Measurements from ENCODE around the gene ADIPOR2.
A peak's percentile ranks its signal among the peaks of the same experiment; 100 is the strongest.

Gene ADIPOR2

DNA sequence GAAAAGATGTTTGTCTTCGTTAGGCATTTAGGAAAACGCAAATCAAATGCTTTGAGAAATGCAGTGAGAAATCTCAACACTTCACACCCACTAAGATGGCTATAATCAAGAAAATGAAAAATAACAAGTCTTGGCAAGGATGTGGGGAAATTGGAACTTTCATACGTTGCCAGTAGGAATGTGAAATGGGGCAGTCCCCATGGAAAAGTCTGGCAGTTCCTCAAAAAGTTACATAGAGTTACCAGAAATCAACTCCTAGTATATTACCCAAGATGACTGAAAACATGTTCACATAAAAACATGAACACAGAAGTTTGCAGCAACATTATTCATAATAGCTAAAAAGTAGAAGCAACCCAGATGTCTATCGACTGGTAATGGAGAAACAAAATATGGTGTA lies 88.0 kb downstream of the ADIPOR2 start:
- no peak for DNase-seq

DNA sequence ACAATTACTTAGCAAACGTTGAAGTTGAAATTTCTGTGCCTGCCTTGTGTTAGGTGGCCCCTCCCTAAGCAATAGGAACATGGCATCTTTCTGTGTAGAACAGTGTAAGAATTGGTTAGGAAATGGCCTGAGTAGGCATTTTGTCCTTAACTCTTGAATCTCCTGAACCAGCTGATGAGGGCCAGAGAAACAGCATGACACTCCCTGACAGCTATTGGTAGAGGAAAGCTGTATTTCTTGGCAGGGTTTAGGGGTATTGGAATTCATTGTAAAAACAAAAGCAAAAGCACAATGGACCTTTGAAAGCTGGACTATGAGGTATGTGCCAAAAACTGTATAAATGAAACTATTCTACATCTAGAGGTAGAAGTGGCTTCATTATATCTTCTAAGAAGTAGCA lies 88.9 kb downstream of the ADIPOR2 start:
- DNase-seq, result no peak

DNA sequence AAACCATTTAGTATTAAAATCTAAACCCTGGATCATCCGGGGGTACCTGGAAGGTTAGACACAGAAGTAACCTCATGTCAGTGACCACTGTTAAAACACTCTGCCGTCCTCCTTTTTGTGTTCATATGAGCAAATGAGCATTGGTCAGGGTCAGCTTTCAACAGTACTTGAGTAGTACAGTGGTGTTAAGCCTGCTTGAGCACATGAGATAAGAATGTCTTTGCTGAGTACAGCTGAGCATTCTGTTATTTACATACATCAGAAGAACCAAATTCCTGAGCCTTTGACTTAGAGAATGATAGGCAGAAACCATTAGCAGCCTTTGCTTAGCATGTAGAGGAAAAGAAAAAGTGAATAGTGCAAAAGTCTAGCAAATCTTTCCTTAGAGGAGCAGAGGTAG lies 90.9 kb downstream of the ADIPOR2 start:
- no peak for DNase-seq

- no peak for DNase-seq
Measured at GRCh38 chr12:1782215-1782614, 91.3 kb downstream of the ADIPOR2 start.

DNA sequence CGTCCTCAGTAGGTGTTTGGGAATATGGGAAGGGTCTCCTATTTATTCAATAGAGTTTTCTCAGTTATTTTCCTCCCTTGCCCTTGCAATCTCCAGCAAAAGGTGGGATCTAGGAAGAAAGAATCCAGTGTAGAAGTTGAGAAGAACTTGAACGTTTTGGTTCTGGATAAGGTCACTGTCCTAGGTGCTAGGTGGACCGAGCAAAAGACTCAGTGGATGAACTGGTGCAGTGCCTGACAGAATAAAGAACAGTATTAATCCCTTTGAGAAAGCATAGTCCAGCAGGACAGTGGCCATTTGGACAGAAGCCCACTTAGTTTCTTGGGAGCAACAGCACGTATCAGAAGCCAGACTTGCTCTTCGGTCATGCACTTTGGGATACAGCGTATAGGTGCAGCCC lies 96.8 kb downstream of the ADIPOR2 start:
- no peak for DNase-seq

GRCh38 chr12:1790444-1790843 lies 99.6 kb downstream of the ADIPOR2 start:
- DNase-seq, result no peak

- peak; percentile 74 for DNase-seq
Measured at GRCh38 chr12:1791104-1791841, 100.4 kb downstream of the ADIPOR2 start.

- DNase-seq, result no peak
Measured at GRCh38 chr12:1792406-1792805, 101.5 kb downstream of the ADIPOR2 start.

DNA sequence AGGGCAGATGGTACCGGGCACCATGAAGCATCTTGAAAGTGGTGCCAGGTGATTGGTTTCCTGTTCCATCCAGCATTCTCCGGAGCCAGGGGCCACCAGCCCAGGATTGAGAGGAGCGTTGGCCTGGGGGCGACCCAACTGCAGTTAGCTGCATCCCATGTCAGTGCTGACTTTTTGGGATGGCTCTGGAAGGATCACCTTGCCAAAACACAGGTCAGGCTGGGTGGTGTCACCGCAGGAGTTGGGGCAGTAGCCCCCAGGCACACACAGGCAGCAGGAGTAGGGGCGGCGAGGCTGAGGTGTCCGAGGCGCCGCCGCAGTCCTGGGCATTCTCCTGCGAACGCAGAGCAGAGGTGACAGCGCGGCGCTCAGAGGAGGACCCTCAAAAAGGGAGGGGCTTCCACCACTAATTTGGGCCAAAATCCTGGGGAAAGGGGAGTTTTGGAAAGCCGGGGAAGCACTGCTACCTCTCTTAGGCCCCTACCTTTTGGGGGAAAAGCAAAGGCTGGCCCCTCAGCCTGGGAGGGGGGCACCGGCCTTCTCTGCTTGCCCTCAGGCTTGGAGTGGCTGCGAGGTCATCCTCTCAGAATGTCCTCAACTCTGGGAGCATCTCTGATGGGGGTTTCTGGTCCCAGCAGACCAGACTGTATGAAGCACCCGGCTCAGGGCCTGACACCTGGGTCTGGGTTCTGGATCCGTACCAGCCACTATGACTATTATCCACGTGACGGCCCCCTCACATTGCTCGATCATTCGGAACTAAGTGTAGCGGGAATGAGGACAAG lies 102.7 kb downstream of the ADIPOR2 start:
- DNase-seq, result no peak

DNA sequence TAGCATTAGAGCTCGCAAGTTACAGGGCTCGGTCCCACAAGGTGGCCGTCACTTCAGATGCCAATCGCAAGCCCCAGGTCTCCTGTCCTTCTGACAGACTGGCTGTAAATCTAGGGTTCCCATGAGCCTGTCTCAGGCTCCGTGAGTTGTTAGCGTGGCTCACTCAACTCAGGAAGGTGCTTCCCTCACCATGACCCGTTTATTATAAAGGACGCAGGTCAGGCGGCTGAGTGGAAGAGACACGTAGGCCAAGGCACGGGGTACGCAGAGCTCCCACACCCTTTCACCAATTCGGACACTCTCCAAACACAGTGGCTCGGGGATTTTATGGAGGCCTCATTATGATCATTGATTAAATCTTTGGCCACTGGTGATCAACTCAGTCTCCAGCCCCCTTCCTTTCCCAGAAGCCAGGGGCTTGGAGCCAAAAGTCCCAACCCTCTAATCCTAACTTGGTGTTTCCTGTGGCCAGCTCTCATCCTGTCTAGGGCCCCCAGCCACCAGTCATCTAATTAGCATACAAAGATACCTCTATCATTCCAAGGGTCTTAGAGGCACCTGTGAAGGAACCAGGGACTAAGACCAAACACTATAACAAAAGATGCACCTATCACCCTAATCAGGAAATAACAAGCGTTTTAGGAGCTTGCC lies 103.7 kb downstream of the ADIPOR2 start:
- DNase-seq, result no peak

- no peak for DNase-seq
Measured at GRCh38 chr12:1795221-1795784, 104.4 kb downstream of the ADIPOR2 start.

DNA sequence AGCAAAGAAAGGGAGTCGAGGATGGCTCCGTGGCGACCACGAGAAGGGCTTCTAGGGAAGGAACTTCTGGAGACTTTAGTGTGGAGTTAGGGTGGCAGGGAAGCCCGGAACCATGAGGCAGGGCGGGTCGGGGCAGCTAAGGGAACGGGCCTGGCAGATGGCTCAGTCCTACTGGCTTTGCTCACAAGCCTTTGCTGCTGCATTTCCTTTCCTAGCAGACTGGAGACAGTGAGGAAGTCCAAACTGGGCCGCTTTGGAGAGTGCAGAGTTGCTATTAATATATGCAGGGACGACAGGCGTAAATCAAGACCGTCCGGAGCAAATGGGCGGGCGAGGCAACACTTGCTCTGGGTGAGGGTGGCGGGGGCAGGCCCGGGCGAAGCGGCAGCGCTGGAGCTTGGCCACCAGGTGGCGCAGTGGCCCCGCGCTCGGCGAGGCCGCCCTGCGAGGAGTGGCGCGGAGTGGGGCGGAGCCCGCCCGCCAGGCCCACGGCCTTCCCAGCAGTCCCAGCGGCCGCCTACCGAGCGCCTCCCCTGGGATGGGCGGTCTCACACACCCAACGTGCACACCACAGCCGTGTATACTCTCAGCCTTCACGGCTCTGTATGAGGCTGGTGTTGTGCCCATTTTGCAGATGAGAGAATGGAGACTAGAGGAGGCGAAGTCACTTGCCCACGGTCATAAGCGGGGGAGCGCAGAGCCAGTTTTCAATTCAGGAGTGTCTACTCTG lies 105.1 kb downstream of the ADIPOR2 start:
- DNase-seq, result peak; percentile 76

DNA sequence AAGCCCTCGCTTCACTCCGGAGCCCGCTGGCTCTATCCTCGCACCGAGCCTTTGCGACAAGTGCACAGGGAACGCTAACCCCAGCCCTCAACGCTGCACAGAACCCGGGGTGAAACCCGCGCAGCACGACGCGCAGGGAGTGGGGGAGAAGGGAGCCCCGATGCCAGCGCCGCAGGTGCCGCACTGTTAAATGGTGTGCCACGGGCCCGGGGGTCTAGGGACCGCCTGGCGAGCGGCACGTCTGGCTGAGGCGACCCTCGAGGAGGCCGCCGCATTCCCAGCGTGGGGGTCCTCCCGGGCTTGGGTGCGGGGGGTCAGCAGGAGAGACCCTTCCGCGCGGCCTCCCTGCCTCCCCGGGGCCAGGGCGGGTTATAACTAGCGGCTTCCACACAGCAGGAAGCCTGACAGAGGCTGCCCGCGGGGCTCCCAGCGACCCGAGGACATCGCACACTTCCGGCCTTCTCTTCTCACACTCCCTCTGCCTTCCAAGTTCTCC lies 105.7 kb downstream of the ADIPOR2 start:
- no peak for DNase-seq

DNA sequence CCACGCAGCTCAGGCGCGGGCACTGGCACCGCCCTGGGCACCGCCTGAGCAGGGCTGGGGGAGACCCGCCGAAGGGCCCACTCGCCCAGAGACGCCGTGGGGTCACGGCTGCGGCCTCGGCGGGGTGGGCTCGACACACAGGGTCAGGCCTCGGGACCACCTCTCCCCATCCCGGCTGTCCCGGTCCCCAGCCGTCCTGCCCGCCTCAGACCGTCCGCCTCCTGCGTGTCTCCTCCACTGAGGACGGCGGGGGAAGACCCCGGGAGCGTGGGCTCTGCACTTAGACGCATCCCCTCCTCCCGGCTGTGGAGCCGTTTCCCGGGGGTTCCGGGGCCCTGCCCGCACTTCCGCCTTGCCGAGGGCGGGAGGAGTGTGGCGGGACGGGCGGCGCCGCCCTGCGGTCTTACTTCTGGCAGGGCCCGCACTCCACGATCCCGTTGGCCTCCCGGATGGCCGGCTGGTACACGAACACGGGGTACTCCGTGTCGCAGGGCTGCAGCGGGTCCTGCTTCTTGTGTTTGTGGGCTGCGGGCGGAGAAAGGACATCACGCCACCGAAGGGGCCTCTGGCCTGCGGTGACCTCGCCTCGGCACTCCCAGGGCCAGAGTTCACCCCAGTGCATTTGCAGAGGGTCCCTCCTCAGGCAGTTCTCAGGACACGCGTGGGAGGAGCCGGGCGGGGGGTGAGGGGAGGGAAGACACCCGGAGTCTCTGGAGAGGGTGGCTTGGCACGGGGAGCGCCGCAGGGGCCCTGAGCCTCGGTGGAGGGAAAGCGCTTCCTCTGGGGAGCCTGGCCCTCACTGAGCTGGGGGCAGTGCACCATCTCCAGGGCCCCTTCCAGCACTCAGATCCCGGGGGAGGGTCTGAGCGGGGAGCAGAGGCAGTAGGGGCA lies 106.4 kb downstream of the ADIPOR2 start:
- DNase-seq, result no peak

- DNase-seq, result no peak
Measured at GRCh38 chr12:1797991-1798640, 107.2 kb downstream of the ADIPOR2 start.

DNA sequence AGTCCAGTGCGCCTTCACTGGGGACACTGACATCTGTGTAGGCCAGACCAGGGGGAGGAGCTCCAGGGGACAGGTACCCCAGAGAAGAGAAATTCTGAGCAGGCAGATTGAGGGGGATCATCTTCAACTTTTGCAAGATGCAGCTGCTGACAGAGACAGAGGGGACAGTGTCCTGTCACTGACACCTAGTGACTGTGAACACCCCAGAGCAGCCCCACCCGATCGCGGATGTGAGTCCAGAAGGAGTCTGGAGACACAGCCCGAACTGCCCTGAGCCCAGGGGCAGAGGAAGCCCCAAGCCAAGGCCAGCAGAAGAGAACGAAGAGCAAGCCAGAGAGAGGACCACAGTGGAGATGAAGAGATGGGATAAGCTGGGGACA lies 107.8 kb downstream of the ADIPOR2 start:
- no peak for DNase-seq

DNA sequence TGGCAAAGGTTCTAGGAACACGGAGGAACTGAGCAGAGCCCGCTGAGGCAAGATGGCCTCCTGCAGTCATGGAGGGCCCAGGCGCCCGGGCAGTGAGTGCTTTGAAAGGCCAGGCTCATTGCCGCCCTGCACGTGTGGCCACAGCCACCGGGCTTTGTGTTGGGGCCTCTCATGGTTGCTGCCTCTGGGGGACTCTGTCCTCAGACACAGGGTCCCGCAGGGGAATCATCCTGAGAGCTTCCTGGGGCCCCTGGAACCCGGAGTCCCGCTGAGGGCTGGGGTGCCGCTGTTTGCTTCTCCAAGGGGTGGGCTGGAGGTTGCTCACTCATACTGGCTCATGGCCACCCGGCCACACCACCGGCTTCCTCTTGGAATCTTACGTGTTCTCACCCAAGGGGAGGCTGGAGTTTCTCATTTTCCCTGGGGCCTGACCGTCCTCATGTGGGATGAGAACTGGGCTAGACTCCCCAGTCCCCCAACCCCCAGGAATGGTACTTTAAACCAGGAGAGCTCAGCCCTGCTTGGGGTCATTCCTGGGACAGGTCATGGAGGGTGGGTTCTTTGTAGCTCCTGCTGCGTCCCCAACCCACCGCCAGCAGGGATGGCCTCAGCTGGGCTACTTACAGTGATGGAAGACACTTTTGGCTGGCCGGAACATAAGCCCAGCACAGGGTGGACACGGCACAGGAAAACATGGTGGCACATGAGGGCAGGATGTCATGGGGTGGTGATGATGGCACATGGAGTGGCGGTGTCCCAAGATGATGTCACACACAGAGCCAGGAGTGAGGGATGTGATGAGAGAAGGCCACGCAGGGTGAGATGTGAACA lies 108.4 kb downstream of the ADIPOR2 start:
- DNase-seq, result no peak

GRCh38 chr12:1799882-1800400 lies 109.1 kb downstream of the ADIPOR2 start:
- DNase-seq, result no peak

DNA sequence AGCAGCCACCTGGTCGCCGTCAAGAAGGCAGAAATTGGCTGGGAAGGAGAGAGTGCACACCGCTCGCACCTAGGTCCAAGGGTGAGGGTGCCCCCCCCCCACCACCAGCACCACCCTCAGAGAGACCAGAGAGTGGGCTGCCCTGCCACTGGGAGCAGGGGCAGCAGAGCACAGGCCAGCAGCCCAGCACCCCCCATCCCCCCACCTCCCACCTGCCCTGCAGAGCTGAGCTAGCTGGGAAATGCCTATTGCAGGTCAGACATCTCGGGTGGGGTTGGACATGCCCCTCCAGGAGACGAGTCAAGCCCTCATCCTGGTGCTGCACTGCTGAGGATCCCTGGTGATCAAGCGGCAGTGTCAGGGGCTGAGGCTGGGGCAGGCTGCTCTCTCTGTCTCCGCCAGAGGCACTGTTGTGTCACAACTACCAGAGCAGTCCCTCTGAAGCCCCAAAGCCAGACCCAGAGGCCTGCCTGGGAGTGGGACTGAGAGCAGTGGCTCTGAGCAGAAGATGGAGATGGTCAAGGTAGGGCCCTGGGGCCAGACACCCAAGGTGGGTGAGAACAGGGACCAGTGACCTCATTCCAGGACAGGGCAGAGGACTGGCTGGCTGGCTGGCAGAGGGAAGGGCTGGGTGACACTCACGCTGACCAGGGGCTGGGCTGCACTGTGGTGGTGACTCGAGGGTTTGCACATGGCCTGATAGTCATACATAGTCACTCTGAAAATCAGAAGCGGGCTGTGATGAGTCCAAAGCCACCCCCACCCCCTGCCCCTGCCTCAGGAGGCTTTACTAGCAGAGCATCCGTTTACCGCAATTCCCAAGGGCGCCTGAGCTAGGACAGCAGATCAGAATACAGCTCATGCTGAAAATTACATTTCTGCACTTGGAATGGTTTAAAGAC lies 109.8 kb downstream of the ADIPOR2 start:
- DNase-seq, result peak; percentile 40
